Trophoblast cell (in vitro differentiated cells and primary cell): ENCODE results near the gene GPRC5B.

ENCODE experiments used
- DNase-seq, 2 donors: peaks; one replicate each; pipeline ENCODE4 v3.0.0-alpha.2; 2016
- H2AFZ ChIP-seq: 2 replicates; pipeline ENCODE4 v1.6.1; 2013; ENCODE audit warnings: low read length, moderate library complexity, mild to moderate bottlenecking; ENCODE audit not compliant: insufficient read depth, poor library complexity
- H2AK5ac ChIP-seq: 2 replicates; pipeline ENCODE4 v1.6.1; 2013; ENCODE audit warnings: mild to moderate bottlenecking, low read length
- H2BK120ac ChIP-seq: 2 replicates; pipeline ENCODE4 v1.6.1; 2013; ENCODE audit warnings: low read length, mild to moderate bottlenecking, moderate library complexity; ENCODE audit not compliant: insufficient read depth, poor library complexity
- H2BK12ac ChIP-seq: 2 replicates; pipeline ENCODE4 v1.6.1; 2013; ENCODE audit warnings: mild to moderate bottlenecking, low read length, moderate library complexity
- H2BK5ac ChIP-seq: 2 replicates; pipeline ENCODE4 v1.6.1; 2013; ENCODE audit warnings: low read length, low read depth, moderate library complexity, mild to moderate bottlenecking; ENCODE audit not compliant: poor library complexity
- H3K14ac ChIP-seq: 2 replicates; pipeline ENCODE4 v1.6.1; 2013; ENCODE audit warnings: mild to moderate bottlenecking, low read length
- H3K18ac ChIP-seq: 2 replicates; pipeline ENCODE4 v1.6.1; 2013; ENCODE audit warnings: mild to moderate bottlenecking, low read length
- H3K23ac ChIP-seq: 2 replicates; pipeline ENCODE4 v1.6.1; 2013; ENCODE audit warnings: low read length
- H3K27ac ChIP-seq: 2 replicates; pipeline ENCODE4 v1.5.1; 2013; ENCODE audit warnings: low read depth, mild to moderate bottlenecking, inconsistent platforms, low read length, moderate library complexity
- H3K27me3 ChIP-seq: 2 replicates; pipeline ENCODE4 v1.6.1; 2013; ENCODE audit warnings: inconsistent platforms, mild to moderate bottlenecking, low read length, moderate library complexity; ENCODE audit not compliant: insufficient read depth
- H3K36me3 ChIP-seq, 2 experiments: 1 replicate in 1 of 2; 2 replicates in 1 of 2; pipeline ENCODE4 v1.6.1; 2013; ENCODE audit warnings: low read length in 2 of 2, mild to moderate bottlenecking in 2 of 2, moderate library complexity in 1 of 2; ENCODE audit not compliant: insufficient read depth in 2 of 2, control insufficient read depth in 1 of 2
- H3K4ac ChIP-seq: 2 replicates; pipeline ENCODE4 v1.6.1; 2013; ENCODE audit warnings: low read depth, mild to moderate bottlenecking, low read length, moderate library complexity
- H3K4me1 ChIP-seq, 2 experiments: 1 replicate in 1 of 2; 2 replicates in 1 of 2; pipeline ENCODE4 v1.6.1; 2013; ENCODE audit warnings: low read length in 2 of 2, mild to moderate bottlenecking in 2 of 2, moderate library complexity in 1 of 2; ENCODE audit not compliant: insufficient read depth in 2 of 2, control insufficient read depth in 1 of 2
- H3K4me2 ChIP-seq: 2 replicates; pipeline ENCODE4 v1.6.1; 2013; ENCODE audit warnings: inconsistent platforms, mild to moderate bottlenecking, low read length, moderate library complexity
- H3K4me3 ChIP-seq: 2 replicates; pipeline ENCODE4 v1.5.1; 2013; ENCODE audit warnings: mild to moderate bottlenecking, low read depth, low read length, inconsistent platforms
- H3K79me1 ChIP-seq: one replicate; pipeline ENCODE4 v1.6.1; 2013; ENCODE audit warnings: low read length
- H3K79me2 ChIP-seq: 2 replicates; pipeline ENCODE4 v1.6.1; 2013; ENCODE audit warnings: low read length, mild to moderate bottlenecking; ENCODE audit not compliant: control insufficient read depth, insufficient read depth, poor library complexity
- H3K9ac ChIP-seq: 2 replicates; pipeline ENCODE4 v1.6.1; 2013; ENCODE audit warnings: mild to moderate bottlenecking, low read length
- H3K9me3 ChIP-seq: 2 replicates; pipeline ENCODE4 v1.6.1; 2013; ENCODE audit warnings: low read depth, mild to moderate bottlenecking, control low read depth, inconsistent platforms, low read length; ENCODE audit not compliant: insufficient read depth
- H4K12ac ChIP-seq: 2 replicates; pipeline ENCODE4 v1.6.1; 2013; ENCODE audit warnings: low read depth, mild to moderate bottlenecking, low read length, moderate library complexity
- H4K8ac ChIP-seq: 2 replicates; pipeline ENCODE4 v1.6.1; 2013; ENCODE audit warnings: low read depth, mild to moderate bottlenecking, low read length, moderate library complexity
- H4K91ac ChIP-seq: one replicate; pipeline ENCODE4 v1.6.1; 2013; ENCODE audit warnings: low read depth, mild to moderate bottlenecking, low read length, moderate library complexity
- WGBS: extraction: QIAGEN DNeasy Blood & Tissue Kit; methylation state at CpG from one replicate; pipeline ENCODE4 v1.1.7; 2013; ENCODE audit warnings: missing lambda C conversion rate; ENCODE audit not compliant: insufficient read length, insufficient coverage; ENCODE audit errors: extremely low coverage; 5-methylcytosine and 5-hydroxymethylcytosine counted together

GPRC5B gene

DNA sequence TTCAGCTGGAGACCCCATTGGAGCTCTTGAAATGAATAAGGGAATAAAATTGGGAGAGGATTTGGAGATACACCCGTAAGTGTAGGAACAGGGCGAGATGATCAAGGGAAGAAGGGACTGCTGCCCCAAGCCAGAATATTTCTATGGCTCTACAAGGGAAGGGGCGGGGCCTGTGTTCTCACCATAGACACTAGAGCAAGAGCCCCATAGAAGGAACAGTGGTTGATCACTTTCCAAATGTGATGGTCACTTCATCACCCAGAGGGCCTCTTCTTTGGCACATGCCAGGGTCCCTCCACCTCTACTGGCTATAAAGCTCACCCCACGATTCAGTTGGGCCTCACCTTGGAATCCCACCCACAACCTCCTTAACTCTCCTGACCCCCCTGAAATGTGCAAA lies 25.0 kb downstream of the GPRC5B start:
- no peak overlapping the region for H3K14ac ChIP-seq
- H3K27me3 ChIP-seq = no peaks in the 10 kb centered on the region
- H2AK5ac ChIP-seq = no peak overlapping the region
- peaks cover 0 to 2% of the 10 kb centered on the region in 2 experiments for H3K4me1 ChIP-seq
- no CpG with 5 or more reads among the region's 4 CpGs for WGBS
- no peak overlapping the region for H3K18ac ChIP-seq
- H2AFZ ChIP-seq = no peak overlapping the region
- no peak overlapping the region for H2BK120ac ChIP-seq
- no peaks in the 10 kb centered on the region for H3K79me1 ChIP-seq
- no peaks in the 10 kb centered on the region for H3K79me2 ChIP-seq
- peak in 1 of 2 donors; percentile 20 for DNase-seq
- no peak overlapping the region for H3K4me2 ChIP-seq
- no peak overlapping the region for H3K27ac ChIP-seq
- H3K36me3 ChIP-seq = peaks cover 19 to 25% of the 10 kb centered on the region in 2 experiments
- no peak overlapping the region for H3K9ac ChIP-seq
- no peak overlapping the region for H4K91ac ChIP-seq
- H3K9me3 ChIP-seq = peaks cover 3% of the 10 kb centered on the region
- H3K4me3 ChIP-seq = no peak overlapping the region
- H2BK5ac ChIP-seq = no peak overlapping the region
- H3K23ac ChIP-seq = no peak overlapping the region
- H4K12ac ChIP-seq = no peak overlapping the region
- no peak overlapping the region for H4K8ac ChIP-seq
- H3K4ac ChIP-seq = no peak overlapping the region
- no peak overlapping the region for H2BK12ac ChIP-seq

DNA sequence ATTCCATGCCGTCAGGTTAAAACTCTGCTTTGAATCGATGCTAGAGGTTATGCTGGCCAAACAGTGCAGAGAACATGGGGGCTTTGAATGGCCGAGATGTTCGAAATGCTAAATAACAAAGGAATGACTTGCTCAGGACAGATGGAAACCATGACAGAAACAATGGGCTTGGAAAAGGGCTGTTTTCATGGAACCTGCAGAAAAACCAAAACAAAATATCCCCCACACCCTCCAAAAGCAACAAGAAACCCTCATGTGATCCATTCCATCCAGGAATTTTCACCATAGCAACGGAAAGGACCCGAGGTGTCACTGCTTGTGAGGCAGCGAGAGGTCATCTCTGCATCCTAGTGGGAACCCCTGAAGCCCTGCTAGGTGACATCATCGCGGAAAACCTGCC lies 25.5 kb downstream of the GPRC5B start:
- H3K14ac ChIP-seq = no peak overlapping the region

DNA sequence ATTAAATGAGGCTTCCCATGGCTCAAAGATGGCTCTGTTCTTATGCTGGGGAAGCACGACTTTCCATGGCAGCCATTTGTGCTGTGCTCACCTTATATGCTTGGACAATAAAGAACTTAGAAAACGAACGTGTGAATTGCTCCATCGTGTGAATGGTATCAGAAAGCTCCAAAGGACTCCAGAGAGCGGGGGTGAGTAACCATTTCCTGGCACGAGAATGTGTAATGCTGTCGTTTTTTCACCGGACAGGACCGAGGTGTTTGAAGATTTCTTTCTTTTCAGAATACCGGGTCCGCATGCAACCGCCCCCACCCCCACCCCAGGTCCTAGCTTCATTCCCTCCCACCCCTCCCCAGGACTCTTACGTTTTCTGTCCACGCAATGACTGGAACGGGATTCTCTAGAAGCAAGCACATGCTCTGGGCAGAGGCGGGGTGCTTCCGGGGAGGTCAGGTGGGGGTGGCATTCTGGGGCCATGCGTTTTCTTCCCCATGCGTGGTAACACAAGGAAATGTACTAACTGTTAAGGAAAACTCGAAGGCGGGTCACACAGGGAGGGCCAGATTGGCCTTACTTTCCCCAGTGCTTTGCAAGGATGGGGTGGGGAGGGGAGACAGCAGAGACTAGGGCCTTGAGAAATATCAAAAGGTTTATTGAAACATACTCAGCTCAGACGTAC lies 26.2 kb downstream of the GPRC5B start:
- H3K79me2 ChIP-seq = no peaks in the 10 kb centered on the region
- H3K36me3 ChIP-seq = peaks cover 16 to 19% of the 10 kb centered on the region in 2 experiments
- no peak overlapping the region for H2BK5ac ChIP-seq
- no peak overlapping the region for H3K14ac ChIP-seq
- no peak overlapping the region for H3K4me3 ChIP-seq
- H3K9me3 ChIP-seq = peaks cover 3% of the 10 kb centered on the region
- H3K9ac ChIP-seq = no peak overlapping the region
- no peak overlapping the region for H4K91ac ChIP-seq
- peaks cover 0 to 2% of the 10 kb centered on the region in 2 experiments for H3K4me1 ChIP-seq
- no peak overlapping the region for H3K27ac ChIP-seq
- WGBS = no CpG with 5 or more reads among the region's 22 CpGs
- no peak overlapping the region for H3K18ac ChIP-seq
- H4K12ac ChIP-seq = no peak overlapping the region
- H3K79me1 ChIP-seq = no peaks in the 10 kb centered on the region
- H2AK5ac ChIP-seq = no peak overlapping the region
- DNase-seq = peak; percentile 6 to 38
- H2AFZ ChIP-seq = no peak overlapping the region
- no peak overlapping the region for H3K4ac ChIP-seq
- no peak overlapping the region for H2BK120ac ChIP-seq
- no peak overlapping the region for H3K4me2 ChIP-seq
- no peak overlapping the region for H2BK12ac ChIP-seq
- no peak overlapping the region for H3K23ac ChIP-seq
- H3K27me3 ChIP-seq = no peaks in the 10 kb centered on the region
- no peak overlapping the region for H4K8ac ChIP-seq

More for the DNA sequence above, 25.5 kb downstream of the GPRC5B start:
- H2AK5ac ChIP-seq = no peak overlapping the region
- H3K4ac ChIP-seq = no peak overlapping the region
- H3K4me1 ChIP-seq = peaks cover 0 to 2% of the 10 kb centered on the region in 2 experiments
- no peaks in the 10 kb centered on the region for H3K27me3 ChIP-seq
- no peak overlapping the region for H4K12ac ChIP-seq
- no peak overlapping the region for H2BK120ac ChIP-seq
- H3K9me3 ChIP-seq = peaks cover 3% of the 10 kb centered on the region
- DNase-seq = peak; percentile 14 to 65
- H3K27ac ChIP-seq = no peak overlapping the region
- peaks cover 19 to 23% of the 10 kb centered on the region in 2 experiments for H3K36me3 ChIP-seq
- no peak overlapping the region for H4K91ac ChIP-seq
- no peak overlapping the region for H3K4me2 ChIP-seq
- no peak overlapping the region for H3K18ac ChIP-seq
- no CpG with 5 or more reads among the region's 9 CpGs for WGBS
- H4K8ac ChIP-seq = no peak overlapping the region
- H3K79me2 ChIP-seq = no peaks in the 10 kb centered on the region
- H2BK12ac ChIP-seq = no peak overlapping the region
- no peak overlapping the region for H3K4me3 ChIP-seq
- no peak overlapping the region for H2BK5ac ChIP-seq
- H2AFZ ChIP-seq = no peak overlapping the region
- H3K79me1 ChIP-seq = no peaks in the 10 kb centered on the region
- H3K23ac ChIP-seq = no peak overlapping the region
- no peak overlapping the region for H3K9ac ChIP-seq

DNA sequence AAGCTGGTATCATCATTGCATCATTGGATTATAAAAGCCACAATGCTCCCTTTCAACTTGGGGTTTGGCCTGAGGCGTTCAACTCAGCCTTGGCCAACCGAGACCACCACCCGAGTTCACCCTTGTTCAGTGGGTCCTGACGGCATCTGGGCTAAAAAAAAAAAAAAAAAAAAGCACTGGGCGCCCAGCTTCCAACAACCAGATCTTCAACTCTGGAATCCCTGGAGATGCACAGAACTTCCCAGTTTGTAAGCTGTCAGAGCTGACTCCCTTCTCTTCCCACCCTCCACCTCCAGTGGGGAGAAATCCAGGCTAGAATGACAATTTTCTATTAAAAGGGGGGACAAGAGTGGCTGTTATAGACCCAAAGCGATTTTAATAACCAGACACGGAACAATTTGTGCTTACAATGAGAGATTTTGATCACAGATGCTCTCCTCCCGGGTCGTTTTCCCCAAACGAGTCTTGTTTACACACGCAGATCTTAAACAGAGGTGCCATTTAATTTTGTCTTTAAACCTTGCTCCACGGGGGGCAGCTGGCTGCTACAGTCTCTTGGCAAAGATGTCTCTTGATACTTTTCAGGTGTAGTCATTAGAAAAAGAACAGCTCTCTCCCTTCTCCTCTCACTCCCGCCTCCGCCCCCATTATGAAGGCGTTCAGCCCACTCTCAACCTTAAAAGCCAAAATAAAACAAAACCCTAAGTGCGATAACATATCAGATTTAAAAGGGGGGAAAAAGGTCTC lies 26.9 kb downstream of the GPRC5B start:
- Histone ChIP-seq H3K14ac (no peak overlapping the region), H3K36me3 (peaks cover 16 to 19% of the 10 kb centered on the region in 2 experiments), H3K79me1 (no peaks in the 10 kb centered on the region), H2AFZ (no peak overlapping the region), H4K8ac (no peak overlapping the region), H2BK12ac (no peak overlapping the region), H4K91ac (no peak overlapping the region), H3K4me2 (no peak overlapping the region), H3K27me3 (no peaks in the 10 kb centered on the region), H3K79me2 (no peaks in the 10 kb centered on the region), H2AK5ac (no peak overlapping the region), H3K4me3 (no peak overlapping the region), H3K9me3 (peaks cover 3% of the 10 kb centered on the region), H3K27ac (no peak overlapping the region), H3K23ac (no peak overlapping the region), H2BK120ac (no peak overlapping the region), H3K9ac (no peak overlapping the region), H3K18ac (no peak overlapping the region), H3K4me1 (peaks cover 0 to 2% of the 10 kb centered on the region in 2 experiments), H4K12ac (no peak overlapping the region), H2BK5ac (no peak overlapping the region), H3K4ac (no peak overlapping the region)
- no peak for DNase-seq
- no CpG with 5 or more reads among the region's 16 CpGs for WGBS
